ENCODE results near the gene PREX1.

The PREX1 gene

DNA sequence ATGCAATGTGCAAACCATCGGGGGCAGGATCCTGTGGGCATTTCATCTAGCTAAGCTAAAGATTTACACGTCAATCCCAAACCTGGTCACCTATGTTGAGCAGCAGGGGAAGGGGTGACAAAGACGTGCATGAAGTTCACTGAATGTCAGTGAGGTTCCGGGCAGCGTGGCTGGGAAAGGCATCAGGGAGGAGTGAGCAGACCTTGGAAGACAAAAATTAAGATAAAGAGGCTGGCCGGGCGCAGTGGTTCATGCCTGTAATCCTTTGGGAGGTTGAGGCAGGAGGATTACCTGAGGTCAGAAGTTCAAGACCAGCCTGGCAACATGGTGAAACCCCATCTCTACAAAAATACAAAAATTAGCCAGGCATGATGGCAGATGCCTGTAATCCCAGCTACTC lies 126.1 kb downstream of the PREX1 start:
- TF ChIP-seq, protein P1, sequence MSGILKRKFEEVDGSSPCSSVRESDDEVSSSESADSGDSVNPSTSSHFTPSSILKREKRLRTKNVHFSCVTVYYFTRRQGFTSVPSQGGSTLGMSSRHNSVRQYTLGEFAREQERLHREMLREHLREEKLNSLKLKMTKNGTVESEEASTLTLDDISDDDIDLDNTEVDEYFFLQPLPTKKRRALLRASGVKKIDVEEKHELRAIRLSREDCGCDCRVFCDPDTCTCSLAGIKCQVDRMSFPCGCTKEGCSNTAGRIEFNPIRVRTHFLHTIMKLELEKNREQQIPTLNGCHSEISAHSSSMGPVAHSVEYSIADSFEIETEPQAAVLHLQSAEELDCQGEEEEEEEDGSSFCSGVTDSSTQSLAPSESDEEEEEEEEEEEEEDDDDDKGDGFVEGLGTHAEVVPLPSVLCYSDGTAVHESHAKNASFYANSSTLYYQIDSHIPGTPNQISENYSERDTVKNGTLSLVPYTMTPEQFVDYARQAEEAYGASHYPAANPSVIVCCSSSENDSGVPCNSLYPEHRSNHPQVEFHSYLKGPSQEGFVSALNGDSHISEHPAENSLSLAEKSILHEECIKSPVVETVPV (CRISPR knock-in tag; IDR thresholded peaks at IDR 0.05): no peak
- TF ChIP-seq CSDC2 (CRISPR knock-in tag; IDR thresholded peaks at IDR 0.05) (no peak), ZNF565 (CRISPR knock-in tag; conservative IDR thresholded peaks at IDR 0.05; ENCODE audit: low read depth) (no peak), ISL1 (CRISPR knock-in tag; IDR thresholded peaks at IDR 0.05) (no peak), ZNF8 (CRISPR knock-in tag; IDR thresholded peaks at IDR 0.05) (no peak), GLIS3 (CRISPR knock-in tag; IDR thresholded peaks at IDR 0.05) (no peak), TOX (CRISPR knock-in tag; IDR thresholded peaks at IDR 0.05; ENCODE audit: borderline replicate concordance) (no peak)
- TF ChIP-seq, protein P2, sequence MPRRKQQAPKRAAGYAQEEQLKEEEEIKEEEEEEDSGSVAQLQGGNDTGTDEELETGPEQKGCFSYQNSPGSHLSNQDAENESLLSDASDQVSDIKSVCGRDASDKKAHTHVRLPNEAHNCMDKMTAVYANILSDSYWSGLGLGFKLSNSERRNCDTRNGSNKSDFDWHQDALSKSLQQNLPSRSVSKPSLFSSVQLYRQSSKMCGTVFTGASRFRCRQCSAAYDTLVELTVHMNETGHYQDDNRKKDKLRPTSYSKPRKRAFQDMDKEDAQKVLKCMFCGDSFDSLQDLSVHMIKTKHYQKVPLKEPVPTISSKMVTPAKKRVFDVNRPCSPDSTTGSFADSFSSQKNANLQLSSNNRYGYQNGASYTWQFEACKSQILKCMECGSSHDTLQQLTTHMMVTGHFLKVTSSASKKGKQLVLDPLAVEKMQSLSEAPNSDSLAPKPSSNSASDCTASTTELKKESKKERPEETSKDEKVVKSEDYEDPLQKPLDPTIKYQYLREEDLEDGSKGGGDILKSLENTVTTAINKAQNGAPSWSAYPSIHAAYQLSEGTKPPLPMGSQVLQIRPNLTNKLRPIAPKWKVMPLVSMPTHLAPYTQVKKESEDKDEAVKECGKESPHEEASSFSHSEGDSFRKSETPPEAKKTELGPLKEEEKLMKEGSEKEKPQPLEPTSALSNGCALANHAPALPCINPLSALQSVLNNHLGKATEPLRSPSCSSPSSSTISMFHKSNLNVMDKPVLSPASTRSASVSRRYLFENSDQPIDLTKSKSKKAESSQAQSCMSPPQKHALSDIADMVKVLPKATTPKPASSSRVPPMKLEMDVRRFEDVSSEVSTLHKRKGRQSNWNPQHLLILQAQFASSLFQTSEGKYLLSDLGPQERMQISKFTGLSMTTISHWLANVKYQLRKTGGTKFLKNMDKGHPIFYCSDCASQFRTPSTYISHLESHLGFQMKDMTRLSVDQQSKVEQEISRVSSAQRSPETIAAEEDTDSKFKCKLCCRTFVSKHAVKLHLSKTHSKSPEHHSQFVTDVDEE (CRISPR knock-in tag; IDR thresholded peaks at IDR 0.05): no peak
- no peak for ATAC-seq

DNA sequence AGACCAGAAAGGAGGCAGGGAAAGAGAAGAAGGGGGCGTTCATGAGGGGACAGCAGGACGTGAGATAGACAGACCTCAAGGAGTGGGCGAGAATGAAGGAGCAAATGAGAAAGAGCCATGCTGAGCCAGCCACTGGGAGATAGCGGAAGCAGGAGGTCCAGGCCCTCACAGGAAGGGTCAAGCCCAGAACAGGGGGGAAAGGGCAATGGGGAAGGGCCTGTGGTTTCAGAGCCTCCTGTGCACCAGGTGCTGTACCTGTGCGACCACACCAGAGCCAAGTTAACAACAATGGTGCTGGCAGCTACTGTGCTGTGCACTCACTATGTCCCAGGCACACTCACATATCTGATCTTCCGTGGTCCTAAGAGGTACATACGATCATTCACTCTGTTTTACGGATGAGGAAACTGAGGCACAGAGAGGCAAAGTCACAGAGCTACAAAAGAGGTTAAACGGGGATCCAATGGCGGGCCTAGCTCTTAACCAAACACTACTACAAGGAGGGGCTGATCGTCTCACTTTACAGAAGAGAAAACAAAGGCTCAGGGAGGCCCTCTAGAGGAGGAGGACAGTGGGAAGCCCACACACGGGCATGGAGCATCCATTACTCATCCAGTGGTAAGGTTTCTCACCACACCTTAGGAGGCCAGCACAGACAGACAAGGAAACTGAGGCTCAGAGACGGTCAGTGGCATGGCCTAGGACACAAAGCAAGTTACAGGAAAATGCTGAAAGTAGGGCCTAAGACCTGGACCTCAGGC lies 129.1 kb downstream of the PREX1 start:
- TF ChIP-seq ISL1 (CRISPR knock-in tag; IDR thresholded peaks at IDR 0.05) (no peak), ZFP3 (CRISPR knock-in tag; IDR thresholded peaks at IDR 0.05) (no peak), ZNF8 (CRISPR knock-in tag; IDR thresholded peaks at IDR 0.05) (no peak), TOX (CRISPR knock-in tag; IDR thresholded peaks at IDR 0.05; ENCODE audit: borderline replicate concordance) (no peak), PPARA (CRISPR knock-in tag; IDR thresholded peaks at IDR 0.05; ENCODE audit: borderline replicate concordance) (no peak)
- TF ChIP-seq, protein P3, sequence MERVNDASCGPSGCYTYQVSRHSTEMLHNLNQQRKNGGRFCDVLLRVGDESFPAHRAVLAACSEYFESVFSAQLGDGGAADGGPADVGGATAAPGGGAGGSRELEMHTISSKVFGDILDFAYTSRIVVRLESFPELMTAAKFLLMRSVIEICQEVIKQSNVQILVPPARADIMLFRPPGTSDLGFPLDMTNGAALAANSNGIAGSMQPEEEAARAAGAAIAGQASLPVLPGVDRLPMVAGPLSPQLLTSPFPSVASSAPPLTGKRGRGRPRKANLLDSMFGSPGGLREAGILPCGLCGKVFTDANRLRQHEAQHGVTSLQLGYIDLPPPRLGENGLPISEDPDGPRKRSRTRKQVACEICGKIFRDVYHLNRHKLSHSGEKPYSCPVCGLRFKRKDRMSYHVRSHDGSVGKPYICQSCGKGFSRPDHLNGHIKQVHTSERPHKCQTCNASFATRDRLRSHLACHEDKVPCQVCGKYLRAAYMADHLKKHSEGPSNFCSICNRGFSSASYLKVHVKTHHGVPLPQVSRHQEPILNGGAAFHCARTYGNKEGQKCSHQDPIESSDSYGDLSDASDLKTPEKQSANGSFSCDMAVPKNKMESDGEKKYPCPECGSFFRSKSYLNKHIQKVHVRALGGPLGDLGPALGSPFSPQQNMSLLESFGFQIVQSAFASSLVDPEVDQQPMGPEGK (CRISPR knock-in tag; IDR thresholded peaks at IDR 0.05; ENCODE audit: borderline replicate concordance): no peak
- ATAC-seq: peak; percentile 51

DNA sequence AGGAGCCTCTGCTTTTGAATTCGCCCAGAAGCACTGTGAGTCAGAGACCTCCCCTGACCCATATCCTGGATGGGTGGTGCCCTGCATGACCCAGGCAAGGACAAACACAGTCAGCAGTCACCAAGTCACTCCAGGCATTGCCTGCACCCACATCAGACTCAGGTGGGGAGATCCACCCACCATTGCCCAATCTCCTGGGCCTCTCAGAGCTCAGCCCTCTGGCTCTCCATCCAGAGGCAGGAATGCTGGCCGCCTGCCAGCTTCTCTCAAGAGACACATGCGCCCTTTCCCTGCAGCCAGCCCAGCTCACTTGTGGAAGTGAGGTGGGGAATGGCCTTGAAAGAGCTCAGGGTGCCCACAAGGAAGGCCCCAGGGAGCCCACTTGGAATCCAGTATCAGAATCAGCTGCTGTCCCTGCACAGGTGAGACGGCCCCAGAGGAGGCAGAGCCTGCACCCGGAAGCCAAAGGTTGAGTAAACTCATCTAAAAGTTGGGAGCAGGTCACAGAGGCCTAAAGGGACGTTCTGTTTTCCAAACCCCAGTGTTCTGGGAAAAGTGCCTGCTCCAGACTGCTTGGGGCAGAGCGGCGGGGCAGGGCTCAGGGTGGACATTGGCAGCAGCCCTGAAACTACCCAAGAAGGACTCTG lies 129.8 kb downstream of the PREX1 start:
- peak; percentile 91 for ATAC-seq

DNA sequence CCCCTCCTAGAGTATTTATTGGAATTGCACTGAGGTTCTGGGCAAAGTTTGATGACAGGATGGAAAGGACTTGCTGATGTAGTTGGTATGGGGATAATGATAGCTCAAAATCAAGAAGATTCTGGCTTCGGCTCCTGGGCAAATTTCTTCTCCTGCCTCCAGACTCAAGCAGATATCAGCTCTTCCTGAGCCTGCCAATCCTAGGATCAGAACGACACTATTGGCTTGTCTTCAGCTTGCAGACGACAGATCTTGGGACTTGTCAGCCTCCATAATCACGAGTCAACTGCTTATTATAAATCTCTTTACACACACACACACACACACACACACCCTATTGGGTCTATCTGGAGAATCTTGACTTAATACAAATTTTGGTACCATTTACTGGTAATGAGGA lies 131.1 kb downstream of the PREX1 start:
- no peak for TF ChIP-seq ISL1 (CRISPR knock-in tag; IDR thresholded peaks at IDR 0.05)
- TF ChIP-seq ZFP30 (CRISPR knock-in tag; IDR thresholded peaks at IDR 0.05): no peak
- TF ChIP-seq ESRRG (CRISPR knock-in tag; IDR thresholded peaks at IDR 0.05): no peak
- TF ChIP-seq, protein P1 (CRISPR knock-in tag; IDR thresholded peaks at IDR 0.05): no peak
- no peak for TF ChIP-seq TOX (CRISPR knock-in tag; IDR thresholded peaks at IDR 0.05; ENCODE audit: borderline replicate concordance)
- TF ChIP-seq ZNF70 (CRISPR knock-in tag; IDR thresholded peaks at IDR 0.05): no peak
- no peak for TF ChIP-seq CSDC2 (CRISPR knock-in tag; IDR thresholded peaks at IDR 0.05)
- no peak for TF ChIP-seq ZNF8 (CRISPR knock-in tag; IDR thresholded peaks at IDR 0.05)
- no peak for TF ChIP-seq SNAI2 (CRISPR knock-in tag; IDR thresholded peaks at IDR 0.05)
- no peak for TF ChIP-seq GLIS3 (CRISPR knock-in tag; IDR thresholded peaks at IDR 0.05)
- no peak for TF ChIP-seq ZFP3 (CRISPR knock-in tag; IDR thresholded peaks at IDR 0.05)
- no peak for TF ChIP-seq ZNF565 (CRISPR knock-in tag; conservative IDR thresholded peaks at IDR 0.05; ENCODE audit: low read depth)
- TF ChIP-seq TCF4 (CRISPR knock-in tag; IDR thresholded peaks at IDR 0.05; ENCODE audit: borderline replicate concordance): no peak
- no peak for ATAC-seq

More for the DNA sequence above, 129.8 kb downstream of the PREX1 start:
- TF ChIP-seq, protein P4, sequence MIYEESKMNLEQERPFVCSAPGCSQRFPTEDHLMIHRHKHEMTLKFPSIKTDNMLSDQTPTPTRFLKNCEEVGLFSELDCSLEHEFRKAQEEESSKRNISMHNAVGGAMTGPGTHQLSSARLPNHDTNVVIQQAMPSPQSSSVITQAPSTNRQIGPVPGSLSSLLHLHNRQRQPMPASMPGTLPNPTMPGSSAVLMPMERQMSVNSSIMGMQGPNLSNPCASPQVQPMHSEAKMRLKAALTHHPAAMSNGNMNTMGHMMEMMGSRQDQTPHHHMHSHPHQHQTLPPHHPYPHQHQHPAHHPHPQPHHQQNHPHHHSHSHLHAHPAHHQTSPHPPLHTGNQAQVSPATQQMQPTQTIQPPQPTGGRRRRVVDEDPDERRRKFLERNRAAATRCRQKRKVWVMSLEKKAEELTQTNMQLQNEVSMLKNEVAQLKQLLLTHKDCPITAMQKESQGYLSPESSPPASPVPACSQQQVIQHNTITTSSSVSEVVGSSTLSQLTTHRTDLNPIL (CRISPR knock-in tag; IDR thresholded peaks at IDR 0.05; ENCODE audit: low read depth): no peak
- TF ChIP-seq ZNF565 (CRISPR knock-in tag; conservative IDR thresholded peaks at IDR 0.05; ENCODE audit: low read depth) (no peak), ZFP30 (CRISPR knock-in tag; IDR thresholded peaks at IDR 0.05) (no peak), ESRRG (CRISPR knock-in tag; IDR thresholded peaks at IDR 0.05) (no peak)
